GM23248 (cell line): ENCODE measurements around the gene OTOP3. TPM values are rescaled to one million over a fixed set of nuclear protein-coding genes. Genes with fewer than 3 reads are reported as not detected.

Experiments used
- DNase-seq: peaks from one replicate; pipeline ENCODE4 v3.0.0-alpha.2; 2015
- H2AFZ ChIP-seq: fragments of 200-600 bp; sonication (generic); 2 replicates; pipeline ENCODE4 v1.6.1; 2016; ENCODE audit warnings: antibody characterized with exemption
- H3F3A ChIP-seq: fragments of 200-600 bp; sonication (generic); 2 replicates; pipeline ENCODE4 v1.6.1; 2016; ENCODE audit warnings: mild to moderate bottlenecking, antibody characterized with exemption, mixed run types; ENCODE audit not compliant: insufficient read depth
- H3K27ac ChIP-seq: fragments of 200-600 bp; sonication (generic); 2 replicates; pipeline ENCODE4 v1.5.1; 2016; ENCODE audit warnings: mild to moderate bottlenecking
- H3K27me3 ChIP-seq: fragments of 200-600 bp; sonication (generic); replicated peaks from 2 replicates; pipeline ENCODE4 v1.6.1; 2016; ENCODE audit warnings: mild to moderate bottlenecking; ENCODE audit not compliant: insufficient read depth
- H3K36me3 ChIP-seq: fragments of 200-600 bp; sonication (generic); 2 replicates; pipeline ENCODE4 v1.6.1; 2016; ENCODE audit warnings: low read depth, mild to moderate bottlenecking
- H3K4me1 ChIP-seq: fragments of 200-600 bp; sonication (generic); 2 replicates; pipeline ENCODE4 v1.6.1; 2016; ENCODE audit warnings: mild to moderate bottlenecking; ENCODE audit not compliant: insufficient read depth
- H3K4me2 ChIP-seq: fragments of 200-600 bp; sonication (generic); one replicate; pipeline ENCODE4 v1.6.1; 2016; ENCODE audit warnings: mild to moderate bottlenecking; ENCODE audit not compliant: unreplicated experiment
- H3K4me3 ChIP-seq: fragments of 200-600 bp; sonication (generic); 2 replicates; pipeline ENCODE4 v1.5.1; 2016; ENCODE audit warnings: mild to moderate bottlenecking
- H3K79me2 ChIP-seq: fragments of 200-600 bp; sonication (generic); 2 replicates; pipeline ENCODE4 v1.6.1; 2016; ENCODE audit warnings: mild to moderate bottlenecking; ENCODE audit not compliant: insufficient read depth
- H3K9ac ChIP-seq: fragments of 200-600 bp; sonication (generic); 2 replicates; pipeline ENCODE4 v1.6.1; 2016; ENCODE audit warnings: mild to moderate bottlenecking
- H3K9me2 ChIP-seq: fragments of 200-600 bp; sonication (generic); 2 replicates; pipeline ENCODE4 v1.6.1; 2016; ENCODE audit warnings: mixed run types, mild to moderate bottlenecking, moderate library complexity; ENCODE audit not compliant: insufficient read depth
- H3K9me3 ChIP-seq: fragments of 200-600 bp; sonication (generic); one replicate; pipeline ENCODE4 v1.6.1; 2017; ENCODE audit warnings: low read depth
- H4K20me1 ChIP-seq: fragments of 200-600 bp; sonication (generic); 2 replicates; pipeline ENCODE4 v1.6.0; 2016; ENCODE audit not compliant: insufficient read depth
- EZH2 ChIP-seq: fragments of 200-600 bp; sonication (generic); IDR thresholded peaks from 2 replicates; pipeline ENCODE4 v1.6.1; 2018; ENCODE audit warnings: antibody characterized with exemption, mild to moderate bottlenecking; ENCODE audit not compliant: insufficient read depth, poor library complexity, severe bottlenecking
- EZH2phosphoT487 ChIP-seq: fragments of 200-600 bp; sonication (generic); IDR thresholded peaks from 2 replicates; pipeline ENCODE4 v1.6.1; 2018; ENCODE audit warnings: antibody characterized with exemption, moderate library complexity, mild to moderate bottlenecking, low read depth; ENCODE audit not compliant: insufficient read depth
- WGBS, 2 experiments: methylation state at CpG; one replicate each; pipeline ENCODE4 v1.1.6; 2015 to 2017; ENCODE audit warnings: low lambda C conversion rate in 2 of 2, low coverage in 1 of 2; ENCODE audit errors: missing lambda C conversion rate in 2 of 2; 5-methylcytosine and 5-hydroxymethylcytosine counted together
- in situ Hi-C: fragments of 300-500 bp; cut with MboI; formaldehyde crosslinking; loops from 2 replicates; pipeline ENCODE4 v1.15.0; 2020
- polyA plus RNA-seq: library from polyadenylated mRNA; unstranded; fragments of >200 nt; fragmentation: Nextera tagmentation; extraction: Ambion mirVana; gene quantifications from 2 replicates; pipeline ENCODE4 v1.2.1, GENCODE V29; 2016
- total RNA-seq: library from RNA; depleted of rRNA; stranded (reverse); fragments of >200 nt; shearing (Covaris generic); gene quantifications from 2 replicates; pipeline ENCODE4 v1.2.3, GENCODE V29; 2014

Gene OTOP3
- total and polyA plus RNA-seq, 2 experiments from 2014 or later = not detected

- TF ChIP-seq EZH2 = no peak
- H3K4me1 ChIP-seq = peaks cover 44% of the 10 kb centered on the region
- no peak overlapping the region for H3K4me3 ChIP-seq
- H3K27ac ChIP-seq = no peak overlapping the region
- DNase-seq = no peak
- WGBS, 2 experiments = 90 to 93% methylated on average over 2 of the region's 2 CpGs
- peaks cover 38% of the 10 kb centered on the region for H3F3A ChIP-seq
- H2AFZ ChIP-seq = no peak overlapping the region
- no peak overlapping the region for H3K4me2 ChIP-seq
- H3K9me2 ChIP-seq = no peaks in the 10 kb centered on the region
- in situ Hi-C loops = no loop called here
- H3K9me3 ChIP-seq = no peaks in the 10 kb centered on the region
- peaks cover 79% of the 10 kb centered on the region for H3K79me2 ChIP-seq
- no peak overlapping the region for H3K9ac ChIP-seq
- H3K36me3 ChIP-seq = no peaks in the 10 kb centered on the region
- H4K20me1 ChIP-seq = no peaks in the 10 kb centered on the region
- no peaks in the 10 kb centered on the region for H3K27me3 ChIP-seq
Measured at GRCh38 chr17:74992223-74992622, 56.5 kb downstream of the OTOP3 start.

DNA sequence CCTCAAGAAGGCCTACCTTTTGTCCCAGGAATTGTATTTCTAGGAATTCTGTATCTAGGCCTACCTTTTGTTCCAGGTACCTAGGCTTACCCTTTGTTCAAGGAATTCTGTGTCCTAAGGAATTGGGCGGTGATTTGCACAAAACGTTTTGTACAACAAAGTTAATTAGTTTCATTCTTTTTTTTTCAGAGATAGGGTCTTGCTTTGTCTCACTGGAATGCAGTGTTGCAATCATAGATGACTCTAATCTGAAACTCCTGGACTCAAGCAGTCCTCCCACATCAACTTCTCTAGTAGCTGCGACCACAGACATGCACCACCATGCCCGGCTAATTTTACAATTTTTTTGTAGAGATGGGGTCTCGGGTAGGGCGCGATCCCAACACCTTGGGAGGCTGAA, 58.7 kb downstream of the OTOP3 start:
- H3F3A ChIP-seq = peaks cover 37% of the 10 kb centered on the region
- peaks cover 38% of the 10 kb centered on the region for H3K4me1 ChIP-seq
- H3K9me2 ChIP-seq = no peaks in the 10 kb centered on the region
- in situ Hi-C loops = no loop called here
- no peak overlapping the region for H3K4me3 ChIP-seq
- H3K4me2 ChIP-seq = no peak overlapping the region
- no peaks in the 10 kb centered on the region for H3K27me3 ChIP-seq
- peak overlapping the region; percentile 65 for H3K27ac ChIP-seq
- WGBS, 2 experiments = 42 to 47% methylated on average over 7 of the region's 7 CpGs
- H3K9me3 ChIP-seq = no peaks in the 10 kb centered on the region
- H3K79me2 ChIP-seq = peaks cover 89% of the 10 kb centered on the region
- H3K36me3 ChIP-seq = no peaks in the 10 kb centered on the region
- DNase-seq = peak; percentile 73
- peaks cover 3% of the 10 kb centered on the region; the same call in 1 of the 2 replicates for H4K20me1 ChIP-seq
- TF ChIP-seq EZH2phosphoT487 = no peak
- no peak for TF ChIP-seq EZH2
- peak overlapping the region; percentile 22; the same call in 1 of the 2 replicates for H3K9ac ChIP-seq
- H2AFZ ChIP-seq = no peak overlapping the region

- in situ Hi-C loops = no loop called here
- no peaks in the 10 kb centered on the region for H3K9me3 ChIP-seq
- peak overlapping the region; percentile 65; the same call in 1 of the 2 replicates for H3K27ac ChIP-seq
- H2AFZ ChIP-seq = no peak overlapping the region
- DNase-seq = peak; percentile 24
- H3K4me3 ChIP-seq = no peak overlapping the region
- TF ChIP-seq EZH2phosphoT487 (no peak), EZH2 (no peak)
- 0 out of 2 replicates have a peak, but pooled peaks cover 3% of the 10 kb centered on the region for H3K36me3 ChIP-seq
- peaks cover 81% of the 10 kb centered on the region for H3K79me2 ChIP-seq
- peaks cover 37% of the 10 kb centered on the region for H3F3A ChIP-seq
- peaks cover 3% of the 10 kb centered on the region; the same call in 1 of the 2 replicates for H4K20me1 ChIP-seq
- no peaks in the 10 kb centered on the region for H3K9me2 ChIP-seq
- WGBS, 2 experiments = 60 to 66% methylated on average over 5 of the region's 5 CpGs
- H3K4me2 ChIP-seq = no peak overlapping the region
- H3K27me3 ChIP-seq = no peaks in the 10 kb centered on the region
- no peak overlapping the region for H3K9ac ChIP-seq
- peaks cover 32% of the 10 kb centered on the region for H3K4me1 ChIP-seq
Measured at GRCh38 chr17:74995847-74996246, 60.1 kb downstream of the OTOP3 start.

- no peaks in the 10 kb centered on the region for H3K27me3 ChIP-seq
- no peaks in the 10 kb centered on the region for H3K9me3 ChIP-seq
- no peak for DNase-seq
- no peaks in the 10 kb centered on the region for H3K9me2 ChIP-seq
- no peak overlapping the region for H3K9ac ChIP-seq
- no peak overlapping the region for H3K27ac ChIP-seq
- TF ChIP-seq EZH2phosphoT487 (no peak), EZH2 (no peak)
- H3K4me1 ChIP-seq = peaks cover 24% of the 10 kb centered on the region
- H3K79me2 ChIP-seq = peaks cover 52% of the 10 kb centered on the region
- in situ Hi-C loops = no loop called here
- WGBS, 2 experiments = 88 to 96% methylated on average over 6 of the region's 6 CpGs
- H3F3A ChIP-seq = peaks cover 23% of the 10 kb centered on the region
- H3K4me2 ChIP-seq = no peak overlapping the region
- no peak overlapping the region for H3K4me3 ChIP-seq
- no peak overlapping the region for H2AFZ ChIP-seq
- peaks cover 3% of the 10 kb centered on the region; the same call in 1 of the 2 replicates for H3K36me3 ChIP-seq
- peaks cover 3% of the 10 kb centered on the region; the same call in 1 of the 2 replicates for H4K20me1 ChIP-seq
Measured at GRCh38 chr17:74998783-74999182, 63.1 kb downstream of the OTOP3 start.
